ENCODE data around the gene PCDHA1. TPM values are rescaled to one million over a fixed set of nuclear protein-coding genes. Genes with fewer than 3 reads are reported as not detected.
"Not testable (repeated sequence)": the region's sequence is repeated elsewhere in the genome, so short reads cannot be mapped to it uniquely, and the experiment has no call there.

PCDHA1 gene
- polyA plus RNA-seq (ENCODE audit: insufficient read length): not detected
- long read RNA-seq, donor 1, partial matches to known transcripts: 0 of 1 reads
- long read RNA-seq, donor 1, other reads (novel, unspliced or antisense): 0 of 1 reads
- long read RNA-seq, donor 2: 0 reads
- long read RNA-seq, donor 3: 0 reads
- long read RNA-seq, donor 4: 0 reads
- long read RNA-seq, donor 5, partial matches to known transcripts: 0 of 1 reads
- long read RNA-seq, donor 5, other reads (novel, unspliced or antisense): 0 of 1 reads
- long read RNA-seq, donor 6: 0 reads
- long read RNA-seq, donor 7: 0 reads
- long read RNA-seq, donor 8: 0 reads

DNA sequence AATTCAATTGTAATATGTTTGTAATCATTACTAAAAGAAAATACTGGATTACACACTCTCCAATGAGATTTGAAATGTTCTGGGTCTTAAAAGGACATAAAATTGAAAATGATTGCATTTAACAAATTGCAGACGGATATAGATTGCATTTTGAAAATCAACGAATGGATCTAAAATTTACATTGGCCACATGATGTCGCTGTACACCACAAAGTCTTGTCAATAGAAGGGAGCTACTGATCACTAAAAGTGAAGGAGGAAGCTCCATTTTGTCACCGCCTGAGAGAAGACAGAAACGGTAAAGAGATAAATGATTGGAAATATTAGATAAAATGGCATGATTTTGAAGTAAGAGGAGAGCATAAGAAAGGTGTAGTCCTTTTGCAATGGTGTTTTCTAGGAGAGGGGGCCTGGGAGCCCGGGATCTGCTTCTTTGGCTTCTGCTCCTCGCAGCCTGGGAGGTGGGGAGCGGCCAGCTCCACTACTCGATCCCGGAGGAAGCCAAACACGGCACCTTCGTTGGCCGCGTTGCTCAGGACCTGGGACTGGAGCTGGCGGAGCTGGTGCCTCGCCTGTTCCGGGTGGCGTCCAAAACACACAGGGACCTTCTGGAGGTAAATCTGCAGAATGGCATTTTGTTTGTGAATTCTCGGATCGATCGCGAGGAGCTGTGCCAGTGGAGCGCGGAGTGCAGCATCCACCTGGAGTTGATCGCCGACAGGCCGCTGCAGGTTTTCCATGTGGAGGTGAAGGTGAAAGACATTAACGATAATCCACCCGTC is at the start of gene PCDHA1:
TSS of gene PCDHA1 (plus strand) at position 236 of the 782 bp plus-strand sequence.
- no peak for DNase-seq

DNA sequence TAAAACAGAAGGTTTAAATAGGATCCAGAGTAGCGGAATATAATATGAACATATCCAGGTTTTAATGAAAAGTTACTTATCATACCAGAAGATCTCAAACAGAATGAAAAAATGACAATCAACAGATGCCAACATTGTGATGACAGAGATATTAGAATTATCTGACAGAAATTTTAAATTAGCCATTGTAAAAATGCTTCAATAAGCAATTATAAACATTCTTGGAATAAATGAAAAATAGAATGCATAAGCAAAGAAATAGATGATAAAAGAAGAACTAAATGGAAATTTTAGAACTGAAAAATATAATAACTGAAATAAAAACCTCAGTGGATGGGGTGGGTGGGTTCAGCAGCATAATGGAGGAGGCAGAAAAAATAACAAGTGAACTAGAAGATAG is 48.5 kb upstream of the PCDHA1 start:
- DNase-seq: no peak

DNA sequence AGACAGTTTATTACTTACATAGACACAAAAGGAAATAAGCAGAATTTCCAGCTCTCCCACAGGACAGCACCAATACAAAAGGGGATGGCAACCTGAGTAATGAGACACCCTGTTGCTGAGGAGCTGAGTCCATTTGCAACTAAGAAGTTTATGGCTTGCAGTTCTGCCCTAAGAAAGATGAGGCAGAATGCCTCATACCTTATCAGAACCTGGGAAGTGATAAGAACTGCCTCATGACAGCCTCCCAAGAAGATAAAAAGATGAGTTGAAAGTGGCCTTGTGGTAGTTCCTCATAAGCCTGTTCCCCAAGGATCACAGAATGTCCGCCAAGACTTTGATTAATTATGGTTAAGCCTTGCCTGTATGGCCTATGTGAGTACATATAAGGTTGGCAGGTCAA is 44.0 kb upstream of the PCDHA1 start:
- no peak for DNase-seq

DNA sequence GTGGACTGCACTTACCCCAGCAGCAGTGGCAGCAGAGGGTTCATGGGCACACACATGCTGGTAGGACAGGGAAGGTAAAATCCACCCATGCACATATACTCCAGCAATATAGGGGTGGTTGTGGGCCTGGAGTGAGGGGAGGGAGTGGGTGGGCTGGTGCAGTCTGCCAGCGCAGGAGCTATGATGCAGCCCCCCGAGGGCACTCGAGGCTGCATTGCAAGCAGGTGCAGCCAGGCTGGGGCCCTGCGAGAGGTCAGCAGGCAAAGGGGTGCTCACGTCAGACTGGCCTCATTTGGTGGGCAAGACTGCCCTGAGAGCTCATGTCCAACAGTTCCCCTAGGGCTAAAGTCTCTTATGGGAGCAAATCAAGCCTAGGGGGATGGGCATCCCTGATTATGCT is 32.4 kb upstream of the PCDHA1 start:
- DNase-seq: no peak

DNA sequence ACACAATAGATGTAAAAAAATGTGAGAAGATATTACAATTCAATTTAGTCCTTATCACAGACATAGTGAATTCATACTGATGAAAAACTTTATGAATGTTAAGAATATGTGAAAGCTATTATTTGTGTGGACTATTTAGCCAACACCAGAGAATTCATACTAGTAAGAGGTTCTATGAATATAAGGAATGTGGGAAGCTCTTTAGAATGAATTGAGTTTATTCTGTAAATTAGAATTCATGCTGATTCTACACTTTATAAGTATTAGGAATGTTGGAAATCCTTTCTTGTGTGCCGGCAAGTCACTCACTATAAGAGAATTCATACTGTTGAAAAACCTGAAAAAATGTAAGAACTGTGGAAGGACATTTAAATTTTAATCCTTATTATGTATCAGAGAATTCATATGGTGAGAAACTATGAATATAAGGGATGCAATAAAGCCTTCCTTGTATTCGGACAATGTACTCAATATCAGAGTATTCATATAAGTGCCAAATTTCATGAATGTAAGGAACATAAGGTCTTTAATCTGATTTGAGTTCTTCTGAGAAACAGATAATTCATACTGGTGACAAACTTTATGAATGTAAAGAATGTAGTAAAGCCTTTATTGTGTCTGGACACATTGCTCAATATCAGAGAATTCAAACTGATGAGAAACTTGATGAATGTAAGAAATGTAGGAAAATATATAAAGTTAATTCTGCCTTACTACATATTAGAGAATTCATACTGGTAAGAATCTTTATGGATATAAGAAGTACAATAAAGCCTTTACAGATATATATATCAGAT is 21.6 kb upstream of the PCDHA1 start:
- DNase-seq: no peak

DNA sequence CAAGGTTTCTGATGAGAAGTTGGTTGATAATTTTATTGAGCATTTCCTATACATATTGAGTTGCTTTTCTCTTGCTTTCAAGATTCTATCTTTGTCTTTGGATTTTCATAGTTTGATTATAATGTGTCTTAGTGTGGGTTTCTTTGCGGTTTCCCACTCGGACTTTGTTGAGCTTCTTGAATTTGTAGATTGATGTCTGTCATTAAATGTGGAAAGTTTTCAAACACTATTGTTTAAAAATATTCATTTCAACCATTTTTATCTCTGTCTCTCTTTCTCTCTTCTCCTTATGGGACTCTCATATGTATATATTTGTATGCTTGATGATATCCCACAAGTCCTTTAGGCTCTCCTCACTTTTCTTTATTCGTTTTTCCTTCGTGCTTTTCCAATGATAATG is 18.5 kb upstream of the PCDHA1 start:
- no peak for DNase-seq

DNA sequence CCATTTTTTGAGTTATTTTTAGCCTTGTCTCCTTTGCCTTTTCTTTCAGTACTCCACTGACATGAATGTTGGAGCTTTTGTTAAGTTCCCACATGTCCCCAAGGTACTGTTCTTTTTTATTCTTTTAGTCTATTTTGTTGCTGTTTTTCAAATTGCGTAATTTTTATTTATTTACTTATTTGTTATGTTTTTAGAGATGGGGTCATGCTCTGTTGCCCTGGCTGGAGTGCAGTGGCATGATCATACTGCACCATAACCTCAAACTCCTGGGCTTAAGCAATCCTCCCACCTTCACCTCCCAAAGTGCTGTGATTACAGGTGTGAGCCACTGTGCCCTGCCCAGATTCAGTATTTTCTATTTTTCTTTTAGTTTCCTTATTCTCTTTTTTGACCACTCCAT is 5.4 kb upstream of the PCDHA1 start:
- no peak for DNase-seq

DNA sequence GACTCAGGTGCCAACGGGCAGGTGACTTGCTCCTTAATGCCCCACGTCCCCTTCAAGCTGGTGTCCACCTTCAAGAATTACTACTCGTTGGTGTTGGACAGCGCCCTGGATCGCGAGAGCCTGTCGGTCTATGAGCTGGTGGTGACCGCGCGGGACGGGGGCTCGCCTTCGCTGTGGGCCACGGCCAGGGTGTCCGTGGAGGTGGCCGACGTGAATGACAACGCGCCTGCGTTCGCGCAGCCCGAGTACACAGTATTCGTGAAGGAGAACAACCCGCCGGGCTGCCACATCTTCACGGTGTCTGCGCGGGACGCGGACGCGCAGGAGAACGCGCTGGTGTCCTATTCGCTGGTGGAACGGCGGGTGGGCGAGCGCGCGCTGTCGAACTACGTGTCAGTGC is 1.5 kb downstream of the PCDHA1 start:
- not testable (repeated sequence) for DNase-seq

DNA sequence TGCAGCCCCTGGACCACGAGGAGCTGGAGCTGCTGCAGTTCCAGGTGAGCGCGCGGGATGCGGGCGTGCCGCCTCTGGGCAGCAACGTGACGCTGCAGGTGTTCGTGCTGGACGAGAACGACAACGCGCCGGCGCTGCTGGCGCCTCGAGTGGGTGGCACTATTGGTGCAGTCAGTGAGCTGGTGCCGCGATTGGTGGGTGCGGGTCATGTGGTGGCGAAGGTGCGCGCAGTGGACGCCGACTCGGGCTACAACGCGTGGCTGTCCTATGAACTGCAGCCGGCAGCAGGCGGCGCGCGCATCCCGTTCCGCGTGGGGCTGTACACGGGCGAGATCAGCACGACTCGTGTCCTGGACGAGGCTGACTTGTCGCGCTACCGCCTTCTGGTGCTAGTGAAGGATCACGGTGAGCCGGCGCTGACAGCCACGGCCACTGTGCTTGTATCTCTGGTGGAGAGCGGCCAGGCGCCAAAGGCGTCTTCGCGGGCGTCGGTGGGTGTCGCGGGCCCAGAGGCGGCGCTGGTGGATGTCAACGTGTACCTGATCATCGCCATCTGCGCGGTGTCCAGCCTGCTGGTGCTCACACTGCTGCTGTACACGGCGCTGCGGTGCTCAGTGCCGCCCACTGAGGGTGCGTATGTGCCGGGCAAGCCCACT is 2.0 kb downstream of the PCDHA1 start:
- not testable (repeated sequence) for DNase-seq

DNA sequence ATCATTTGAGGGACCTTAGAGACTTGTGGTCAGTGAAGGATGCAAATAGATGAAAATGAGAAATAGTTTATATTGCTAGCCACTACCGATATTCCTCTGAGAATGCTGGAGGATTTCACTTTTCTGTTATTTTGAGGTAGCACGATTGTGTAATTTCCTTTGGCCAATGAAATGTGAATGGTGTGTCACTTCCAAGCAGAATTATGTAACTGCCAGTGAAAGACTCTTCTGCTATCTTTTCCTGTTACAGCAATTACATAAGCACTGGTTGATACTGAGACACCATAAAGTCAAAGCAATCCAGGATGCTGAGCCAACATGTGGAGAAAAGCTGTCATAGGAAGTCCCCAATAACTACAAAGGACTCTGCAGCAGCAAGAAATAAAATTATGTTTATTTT is 5.1 kb downstream of the PCDHA1 start:
- no peak for DNase-seq

DNA sequence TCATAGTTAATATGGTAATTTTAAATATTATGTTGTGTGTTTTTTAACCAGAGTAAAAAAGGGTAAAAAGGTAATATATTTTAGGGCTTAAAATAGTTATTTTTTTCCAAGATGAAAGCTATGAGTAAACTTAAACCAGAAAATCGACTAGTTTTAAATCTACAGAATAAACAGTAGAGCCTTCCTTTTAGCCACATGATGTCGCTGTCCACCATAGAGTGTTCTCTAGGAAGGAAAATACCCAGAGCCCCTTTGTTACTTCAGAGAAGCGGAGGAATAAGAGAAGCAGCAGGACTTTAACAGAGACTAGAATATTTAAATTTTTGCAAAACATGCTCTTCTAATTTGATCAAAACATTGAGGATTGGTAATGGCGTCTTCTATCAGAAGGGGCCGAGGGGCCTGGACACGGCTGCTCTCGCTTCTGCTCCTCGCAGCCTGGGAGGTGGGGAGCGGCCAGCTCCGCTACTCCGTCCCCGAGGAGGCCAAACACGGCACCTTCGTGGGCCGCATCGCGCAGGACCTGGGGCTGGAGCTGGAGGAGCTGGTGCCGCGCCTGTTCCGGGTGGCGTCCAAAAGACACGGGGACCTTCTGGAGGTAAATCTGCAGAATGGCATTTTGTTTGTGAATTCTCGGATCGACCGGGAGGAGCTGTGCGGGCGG is 8.8 kb downstream of the PCDHA1 start, which contains the start of gene PCDHA2:
TSS of gene PCDHA2 (plus strand) at position 258 of the 664 bp plus-strand sequence.
- no peak for DNase-seq

DNA sequence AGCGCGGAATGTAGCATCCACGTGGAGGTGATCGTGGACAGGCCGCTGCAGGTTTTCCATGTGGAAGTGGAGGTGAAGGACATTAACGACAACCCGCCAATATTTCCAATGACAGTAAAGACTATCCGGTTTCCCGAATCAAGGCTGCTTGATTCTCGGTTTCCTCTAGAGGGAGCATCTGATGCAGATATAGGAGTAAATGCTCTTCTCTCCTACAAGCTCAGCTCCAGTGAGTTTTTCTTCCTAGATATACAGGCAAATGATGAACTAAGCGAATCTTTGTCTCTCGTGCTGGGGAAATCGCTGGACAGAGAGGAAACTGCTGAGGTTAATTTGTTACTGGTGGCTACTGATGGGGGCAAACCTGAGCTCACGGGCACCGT is 9.3 kb downstream of the PCDHA1 start:
- no peak for DNase-seq

DNA sequence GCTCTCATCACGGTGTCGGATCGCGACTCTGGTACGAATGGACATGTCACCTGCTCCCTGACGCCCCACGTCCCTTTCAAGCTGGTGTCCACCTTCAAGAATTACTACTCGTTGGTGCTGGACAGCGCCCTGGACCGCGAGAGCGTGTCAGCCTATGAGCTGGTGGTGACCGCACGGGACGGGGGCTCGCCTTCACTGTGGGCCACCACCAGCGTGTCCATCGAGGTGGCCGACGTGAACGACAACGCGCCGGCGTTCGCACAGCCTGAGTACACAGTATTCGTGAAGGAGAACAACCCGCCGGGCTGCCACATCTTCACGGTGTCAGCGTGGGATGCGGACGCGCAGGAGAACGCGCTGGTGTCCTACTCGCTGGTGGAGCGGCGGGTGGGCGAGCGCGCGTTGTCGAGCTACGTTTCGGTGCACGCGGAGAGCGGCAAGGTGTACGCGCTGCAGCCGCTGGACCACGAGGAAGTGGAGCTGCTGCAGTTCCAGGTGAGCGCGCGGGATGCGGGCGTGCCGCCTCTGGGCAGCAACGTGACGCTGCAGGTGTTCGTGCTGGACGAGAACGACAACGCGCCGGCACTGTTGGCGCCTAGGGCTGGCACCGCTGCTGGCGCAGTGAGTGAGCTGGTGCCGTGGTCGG is 10.3 kb downstream of the PCDHA1 start:
- not testable (repeated sequence) for DNase-seq

DNA sequence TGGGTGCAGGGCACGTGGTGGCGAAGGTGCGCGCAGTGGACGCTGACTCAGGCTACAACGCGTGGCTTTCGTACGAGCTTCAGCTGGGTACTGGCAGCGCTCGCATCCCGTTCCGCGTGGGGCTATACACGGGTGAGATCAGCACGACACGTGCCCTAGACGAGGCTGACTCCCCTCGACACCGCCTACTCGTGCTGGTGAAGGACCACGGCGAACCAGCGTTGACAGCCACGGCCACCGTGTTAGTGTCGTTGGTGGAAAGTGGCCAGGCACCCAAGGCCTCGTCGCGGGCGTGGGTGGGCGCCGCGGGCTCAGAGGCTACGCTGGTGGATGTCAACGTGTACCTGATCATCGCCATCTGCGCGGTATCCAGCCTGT is 10.8 kb downstream of the PCDHA1 start:
- DNase-seq: no peak

DNA sequence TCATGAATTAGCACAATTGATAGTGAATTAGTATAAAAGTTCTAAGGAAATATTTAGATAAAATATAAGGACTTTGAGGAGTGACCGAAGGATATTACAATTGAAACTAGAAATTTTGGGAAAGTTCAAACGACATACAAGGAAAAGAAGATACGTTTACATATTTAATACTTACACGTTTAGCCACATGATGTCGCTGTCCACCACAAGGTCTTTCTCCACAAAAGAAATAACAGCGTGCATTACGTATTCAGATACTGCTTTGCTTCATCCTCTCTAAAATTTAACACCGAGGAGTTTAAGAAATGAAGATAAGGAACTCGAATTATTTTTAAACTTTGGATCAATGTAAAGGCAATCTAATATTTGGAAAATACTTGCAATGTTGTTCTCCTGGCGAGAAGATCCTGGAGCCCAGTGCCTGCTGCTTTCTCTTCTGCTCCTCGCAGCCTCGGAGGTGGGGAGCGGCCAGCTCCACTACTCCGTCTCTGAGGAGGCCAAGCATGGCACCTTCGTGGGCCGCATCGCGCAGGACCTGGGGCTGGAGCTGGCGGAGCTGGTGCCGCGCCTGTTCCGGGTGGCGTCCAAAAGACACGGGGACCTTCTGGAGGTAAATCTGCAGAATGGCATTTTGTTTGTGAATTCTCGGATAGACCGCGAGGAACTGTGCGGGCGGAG is 15.0 kb downstream of the PCDHA1 start, which contains the start of gene PCDHA3:
TSS of gene PCDHA3 (plus strand) at position 242 of the 678 bp plus-strand sequence.
- DNase-seq: no peak

DNA sequence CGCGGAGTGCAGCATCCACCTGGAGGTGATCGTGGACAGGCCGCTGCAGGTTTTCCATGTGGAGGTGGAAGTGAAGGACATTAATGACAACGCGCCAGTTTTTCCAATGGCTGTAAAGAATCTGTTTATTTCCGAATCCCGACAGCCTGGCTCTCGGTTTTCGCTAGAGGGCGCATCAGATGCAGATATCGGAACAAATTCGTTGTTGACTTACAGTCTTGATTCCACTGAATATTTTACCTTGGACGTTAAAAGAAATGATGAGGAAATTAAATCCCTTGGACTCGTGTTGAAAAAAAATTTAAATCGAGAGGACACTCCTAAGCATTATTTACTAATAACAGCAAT is 15.5 kb downstream of the PCDHA1 start:
- no peak for DNase-seq

DNA sequence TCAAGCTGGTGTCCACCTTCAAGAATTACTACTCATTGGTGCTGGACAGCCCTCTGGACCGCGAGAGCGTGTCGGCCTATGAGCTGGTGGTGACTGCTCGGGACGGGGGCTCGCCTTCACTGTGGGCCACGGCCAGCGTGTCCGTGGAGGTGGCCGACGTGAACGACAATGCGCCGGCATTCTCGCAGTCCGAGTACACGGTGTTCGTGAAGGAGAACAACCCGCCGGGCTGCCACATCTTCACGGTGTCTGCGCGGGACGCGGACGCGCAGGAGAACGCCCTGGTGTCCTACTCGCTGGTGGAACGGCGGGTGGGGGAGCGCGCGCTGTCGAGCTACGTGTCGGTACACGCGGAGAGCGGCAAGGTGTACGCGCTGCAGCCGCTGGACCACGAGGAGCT is 16.4 kb downstream of the PCDHA1 start:
- DNase-seq: not testable (repeated sequence)

DNA sequence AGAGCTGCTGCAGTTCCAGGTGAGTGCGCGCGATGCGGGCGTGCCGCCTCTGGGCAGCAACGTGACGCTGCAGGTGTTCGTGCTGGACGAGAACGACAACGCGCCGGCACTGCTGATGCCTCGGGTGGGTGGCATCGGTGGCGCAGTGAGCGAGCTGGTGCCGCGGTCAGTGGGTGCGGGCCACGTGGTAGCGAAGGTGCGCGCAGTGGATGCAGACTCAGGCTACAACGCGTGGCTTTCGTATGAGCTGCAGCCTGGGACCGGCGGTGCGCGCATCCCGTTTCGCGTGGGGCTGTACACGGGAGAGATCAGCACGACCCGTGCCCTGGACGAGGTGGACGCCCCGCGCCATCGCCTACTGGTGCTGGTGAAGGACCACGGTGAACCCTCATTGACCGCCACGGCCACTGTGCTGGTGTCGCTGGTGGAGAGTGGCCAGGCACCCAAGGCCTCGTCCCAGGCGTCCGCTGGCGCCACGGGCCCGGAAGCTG is 16.9 kb downstream of the PCDHA1 start:
- no peak for DNase-seq

DNA sequence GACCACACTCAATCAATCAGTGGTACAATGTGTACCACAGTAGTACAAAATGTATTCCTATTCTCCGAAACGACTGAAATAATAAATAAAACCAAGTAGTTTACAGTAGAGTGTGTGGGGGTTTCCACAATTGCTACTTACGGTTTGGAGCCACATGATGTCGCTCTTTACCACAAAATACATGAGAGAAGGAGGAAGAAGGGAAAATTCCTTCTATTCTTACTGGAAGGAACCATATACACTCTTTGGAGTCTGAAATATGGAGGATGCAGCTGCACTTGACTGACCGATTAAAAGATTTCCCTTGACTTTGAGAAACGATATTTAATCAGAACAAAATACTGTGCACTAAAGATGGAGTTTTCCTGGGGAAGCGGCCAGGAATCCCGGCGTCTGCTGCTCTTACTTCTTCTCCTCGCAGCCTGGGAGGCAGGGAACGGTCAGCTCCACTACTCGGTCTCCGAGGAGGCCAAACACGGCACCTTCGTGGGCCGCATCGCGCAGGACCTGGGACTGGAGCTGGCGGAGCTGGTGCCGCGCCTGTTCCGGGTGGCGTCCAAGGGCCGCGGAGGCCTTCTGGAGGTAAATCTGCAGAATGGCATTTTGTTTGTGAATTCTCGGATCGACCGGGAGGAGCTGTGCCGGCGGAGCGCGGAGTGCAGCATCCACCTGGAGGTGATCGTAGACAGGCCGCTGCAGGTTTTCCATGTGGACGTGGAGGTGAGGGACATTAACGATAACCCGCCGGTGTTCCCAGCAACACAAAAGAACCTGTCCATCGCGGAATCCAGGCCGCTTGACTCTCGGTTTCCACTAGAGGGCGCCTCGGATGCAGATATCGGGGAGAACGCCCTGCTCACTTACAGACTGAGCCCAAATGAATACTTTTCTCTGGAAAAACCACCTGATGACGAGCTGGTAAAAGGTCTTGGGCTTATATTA is 21.2 kb downstream of the PCDHA1 start, which contains the start of gene PCDHA4:
TSS of gene PCDHA4 (plus strand) at position 235 of the 942 bp plus-strand sequence.
- DNase-seq: no peak

Data from left kidney (tissue), 8 donors.